Neuronal stem cell (in vitro differentiated cells): ENCODE data around the gene ZBTB1.
A peak's percentile ranks its signal among the peaks of the same experiment; 100 is the strongest.

Experiments
- DNase-seq: peaks from one replicate; pipeline ENCODE4 v3.0.0-alpha.2; 2013; ENCODE audit warnings: low spot score
- H2AFZ ChIP-seq: one replicate; pipeline ENCODE4 v1.6.1; 2013; ENCODE audit warnings: mild to moderate bottlenecking, low read length, inconsistent platforms
- H2AK5ac ChIP-seq: 2 replicates; pipeline ENCODE4 v1.6.1; 2013; ENCODE audit warnings: low read depth, mild to moderate bottlenecking, inconsistent platforms, low read length, moderate library complexity, mixed read lengths
- H2BK120ac ChIP-seq: 2 replicates; pipeline ENCODE4 v1.6.1; 2013; ENCODE audit warnings: low read depth, mild to moderate bottlenecking, inconsistent platforms, low read length, moderate library complexity, mixed read lengths
- H2BK12ac ChIP-seq: one replicate; pipeline ENCODE4 v1.6.1; 2013; ENCODE audit warnings: low read length, inconsistent platforms
- H2BK15ac ChIP-seq: 2 replicates; pipeline ENCODE4 v1.6.1; 2013; ENCODE audit warnings: mild to moderate bottlenecking, low read length, inconsistent platforms, mixed read lengths
- H2BK5ac ChIP-seq: one replicate; pipeline ENCODE4 v1.6.1; 2013; ENCODE audit warnings: inconsistent platforms, mild to moderate bottlenecking, low read length, moderate library complexity
- H3K14ac ChIP-seq: one replicate; pipeline ENCODE4 v1.6.1; 2013; ENCODE audit warnings: low read length, inconsistent platforms
- H3K18ac ChIP-seq: 2 replicates; pipeline ENCODE4 v1.6.1; 2013; ENCODE audit warnings: low read length, inconsistent platforms
- H3K23ac ChIP-seq: 2 replicates; pipeline ENCODE4 v1.6.1; 2013; ENCODE audit warnings: low read depth, mild to moderate bottlenecking, mixed read lengths, low read length, inconsistent platforms; ENCODE audit not compliant: poor library complexity
- H3K27ac ChIP-seq: replicated peaks from 3 replicates; pipeline ENCODE4 v1.5.1; 2013; ENCODE audit warnings: low read length, inconsistent platforms
- H3K27me3 ChIP-seq, 3 experiments: 2 replicates each; pipeline ENCODE4 v1.6.1; 2013; ENCODE audit warnings: low read length in 3 of 3, mild to moderate bottlenecking in 2 of 3, inconsistent platforms in 1 of 3, low read depth in 1 of 3, mixed read lengths in 1 of 3, moderate library complexity in 1 of 3; ENCODE audit not compliant: control insufficient read depth in 3 of 3, insufficient read depth in 3 of 3
- H3K36me3 ChIP-seq, 2 donors: replicated peaks in 1 of 2; 2 replicates each; pipeline ENCODE4 v1.6.1; 2013; ENCODE audit warnings: low read length in 2 of 2; ENCODE audit not compliant: control insufficient read depth in 2 of 2, insufficient read depth in 2 of 2
- H3K4ac ChIP-seq: 2 replicates; pipeline ENCODE4 v1.6.1; 2013; ENCODE audit warnings: inconsistent platforms, mild to moderate bottlenecking, low read length, moderate library complexity
- H3K4me1 ChIP-seq, 2 donors: 1 replicate in 1 of 2; 2 replicates in 1 of 2; pipeline ENCODE4 v1.6.1; 2013; ENCODE audit warnings: low read length in 2 of 2, low read depth in 1 of 2; ENCODE audit not compliant: control insufficient read depth in 2 of 2, insufficient read depth in 1 of 2
- H3K4me2 ChIP-seq: one replicate; pipeline ENCODE4 v1.6.1; 2013; ENCODE audit warnings: mild to moderate bottlenecking, low read length, inconsistent platforms; ENCODE audit not compliant: insufficient read depth, poor library complexity, severe bottlenecking
- H3K4me3 ChIP-seq, 2 donors: 2 replicates each; pipeline ENCODE4 v1.5.1; 2013; ENCODE audit warnings: low read length in 2 of 2, mild to moderate bottlenecking in 2 of 2, inconsistent platforms in 1 of 2, moderate library complexity in 1 of 2
- H3K79me1 ChIP-seq: one replicate; pipeline ENCODE4 v1.6.1; 2013; ENCODE audit warnings: low read depth, mild to moderate bottlenecking, inconsistent platforms, low read length, moderate library complexity
- H3K9ac ChIP-seq: one replicate; pipeline ENCODE4 v1.6.1; 2013; ENCODE audit warnings: mild to moderate bottlenecking, low read depth, low read length, inconsistent platforms; ENCODE audit not compliant: poor library complexity
- H3K9me3 ChIP-seq, 2 donors: replicated peaks in 1 of 2; 2 replicates each; pipeline versions ENCODE3 to v1.6.1; 2013; ENCODE audit warnings: low read length in 2 of 2, mild to moderate bottlenecking in 2 of 2, inconsistent platforms in 1 of 2, low read depth in 1 of 2, mixed read lengths in 1 of 2, moderate library complexity in 1 of 2; ENCODE audit not compliant: control insufficient read depth in 2 of 2, insufficient read depth in 1 of 2
- H4K8ac ChIP-seq: one replicate; pipeline ENCODE4 v1.6.1; 2013; ENCODE audit warnings: low read depth, mild to moderate bottlenecking, inconsistent platforms, low read length, moderate library complexity
- H4K91ac ChIP-seq: one replicate; pipeline ENCODE4 v1.6.1; 2013; ENCODE audit warnings: low read length, low read depth, mild to moderate bottlenecking, inconsistent platforms; ENCODE audit not compliant: poor library complexity
- WGBS, 2 donors: extraction: QIAGEN DNeasy Blood & Tissue Kit; methylation state at CpG; one replicate each; pipeline ENCODE4 v1.1.7; 2013; ENCODE audit warnings: missing lambda C conversion rate in 2 of 2, mixed read lengths in 1 of 2; ENCODE audit not compliant: insufficient read length in 2 of 2, insufficient replicate concordance in 1 of 2; ENCODE audit errors: extremely low coverage in 2 of 2; 5-methylcytosine and 5-hydroxymethylcytosine counted together

ZBTB1 gene

GRCh38 chr14:64544607-64545312, 40.2 kb downstream of the ZBTB1 start:
- Histone ChIP-seq H3K14ac (no peak overlapping the region), H3K27me3 (peaks cover 11 to 36% (median 14%) of the 10 kb centered on the region in 3 experiments), H2BK15ac (no peak overlapping the region), H3K4me2 (no peak overlapping the region), H3K9me3 (peaks cover 17 to 22% of the 10 kb centered on the region in 2 donors), H2AFZ (no peak overlapping the region), H3K4ac (no peak overlapping the region), H3K27ac (no peak overlapping the region), H2BK5ac (no peak overlapping the region), H3K9ac (no peak overlapping the region), H2BK12ac (no peak overlapping the region), H3K23ac (no peak overlapping the region), H3K4me1 (no peaks in the 10 kb centered on the region), H4K8ac (no peak overlapping the region), H2BK120ac (no peak overlapping the region), H3K79me1 (no peaks in the 10 kb centered on the region), H3K36me3 (no peaks in the 10 kb centered on the region), H3K4me3 (no peak overlapping the region), H4K91ac (no peak overlapping the region), H3K18ac (no peak overlapping the region), H2AK5ac (no peak overlapping the region)
- DNase-seq, result no peak
- WGBS, 2 donors, result no CpG with 5 or more reads among the region's 5 CpGs

GRCh38 chr14:64549016-64549415, 44.4 kb downstream of the ZBTB1 start:
- H3K4ac ChIP-seq, result no peak overlapping the region
- no peak overlapping the region for H3K18ac ChIP-seq
- H3K27me3 ChIP-seq, result peaks cover 0 to 40% (median 25%) of the 10 kb centered on the region in 3 experiments
- no peak overlapping the region for H3K9ac ChIP-seq
- no peak overlapping the region for H2BK12ac ChIP-seq
- no peak overlapping the region for H3K4me3 ChIP-seq
- no peak overlapping the region for H3K27ac ChIP-seq
- H3K9me3 ChIP-seq, result no peaks in the 10 kb centered on the region
- H2AFZ ChIP-seq, result no peak overlapping the region
- no peak overlapping the region for H4K91ac ChIP-seq
- no peaks in the 10 kb centered on the region for H3K36me3 ChIP-seq
- no CpG with 5 or more reads among the region's 1 CpG for WGBS, 2 donors
- H3K4me1 ChIP-seq, result peaks cover 0 to 3% of the 10 kb centered on the region in 2 donors
- no peak overlapping the region for H2BK15ac ChIP-seq
- DNase-seq, result no peak
- H4K8ac ChIP-seq, result no peak overlapping the region
- H3K23ac ChIP-seq, result no peak overlapping the region
- H2AK5ac ChIP-seq, result no peak overlapping the region
- no peak overlapping the region for H2BK5ac ChIP-seq
- no peak overlapping the region for H3K4me2 ChIP-seq
- H3K14ac ChIP-seq, result no peak overlapping the region
- no peaks in the 10 kb centered on the region for H3K79me1 ChIP-seq
- no peak overlapping the region for H2BK120ac ChIP-seq

- H3K4ac ChIP-seq, result no peak within 1 kb of the TSS
- H2BK120ac ChIP-seq, result no peak within 1 kb of the TSS
- H3K27ac ChIP-seq, result no peak within 1 kb of the TSS
- H2BK15ac ChIP-seq, result no peak within 1 kb of the TSS
- no peaks in the 10 kb centered on the region for H3K9me3 ChIP-seq
- H2BK12ac ChIP-seq, result no peak within 1 kb of the TSS
- H4K91ac ChIP-seq, result no peak within 1 kb of the TSS
- peaks cover 0 to 40% (median 25%) of the 10 kb centered on the region in 3 experiments for H3K27me3 ChIP-seq
- H4K8ac ChIP-seq, result no peak within 1 kb of the TSS
- H3K36me3 ChIP-seq, result no peaks in the 10 kb centered on the region
- peak within 1 kb of the TSS; percentile 67 for H3K4me2 ChIP-seq
- peak within 1 kb of the TSS; percentile 62 for H3K18ac ChIP-seq
- no peak within 1 kb of the TSS for H2BK5ac ChIP-seq
- peak within 1 kb of the TSS; percentile 36 to 82 for H3K4me3 ChIP-seq
- H2AFZ ChIP-seq, result peak within 1 kb of the TSS; percentile 82
- peaks cover 0 to 3% of the 10 kb centered on the region in 2 donors for H3K4me1 ChIP-seq
- WGBS, 2 donors, result no CpG with 5 or more reads among the region's 54 CpGs
- H3K79me1 ChIP-seq, result no peaks in the 10 kb centered on the region
- peak within 1 kb of the TSS; percentile 20 for H3K23ac ChIP-seq
- DNase-seq, result no peak
- peak within 1 kb of the TSS; percentile 75 for H3K9ac ChIP-seq
- no peak within 1 kb of the TSS for H3K14ac ChIP-seq
- no peak within 1 kb of the TSS for H2AK5ac ChIP-seq
Measured at GRCh38 chr14:64549791-64550620, 45.4 kb downstream of the ZBTB1 start, which contains the start of gene PPP1R36. TSS of gene PPP1R36 (plus strand) at chr14:64549961. CDS start at chr14:64549998, 37 bp downstream.
